ENCODE results near the gene ERN2. TPM values are rescaled to one million over a fixed set of nuclear protein-coding genes. Genes with fewer than 3 reads are reported as not detected.
A peak's percentile ranks its signal among the peaks of the same experiment; 100 is the strongest.
"Not testable (repeated sequence)": the region's sequence is repeated elsewhere in the genome, so short reads cannot be mapped to it uniquely, and the experiment has no call there.

Gene ERN2
- total RNA-seq, 1 donor from 2014 or later: 1.8 TPM

- no peak for TF ChIP-seq EZH2phosphoT487 (IDR thresholded peaks at IDR 0.05)
- DNase-seq (ENCODE audit: low spot score): no peak
- no peak overlapping the region for H2AFZ ChIP-seq (replicated peaks)
- H3K27me3 ChIP-seq: peaks cover 26% of the 10 kb centered on the region
- Mint-ChIP-seq H3K9me3 (peaks cover 10% of the 10 kb centered on the region), H3K4me1 (no peaks in the 10 kb centered on the region), H3K4me3 (no peak overlapping the region), H3K27ac (no peak overlapping the region), H3K27me3 (ENCODE audit: insufficient read depth, low read depth) (peaks cover 45% of the 10 kb centered on the region), H3K36me3 (no peaks in the 10 kb centered on the region)
- no peak overlapping the region for H3K4me3 ChIP-seq
- no peak overlapping the region for H3K27ac ChIP-seq
- no peak overlapping the region for H3K4me2 ChIP-seq
- peaks cover 9% of the 10 kb centered on the region for H3K4me1 ChIP-seq
- no peaks in the 10 kb centered on the region for H3K36me3 ChIP-seq
- no peaks in the 10 kb centered on the region for H3F3A ChIP-seq (ENCODE audit: low read depth)
- H3K9me3 ChIP-seq (ENCODE audit: low read depth): no peaks in the 10 kb centered on the region
- no peaks in the 10 kb centered on the region for H3K79me2 ChIP-seq (ENCODE audit: low read depth)
- no peaks in the 10 kb centered on the region for H4K20me1 ChIP-seq (ENCODE audit: low read depth)
- no peak overlapping the region for H3K9ac ChIP-seq
Observed at GRCh38 chr16:23755484-23755809, 42.4 kb upstream of the ERN2 start.

GRCh38 chr16:23754594-23755483, 41.8 kb upstream of the ERN2 start, which contains the start of gene CHP2:
Gene CHP2 (plus strand): TSS chr16:23755026. CDS start chr16:23755050, 24 bp downstream.
- Histone ChIP-seq H3K79me2 (ENCODE audit: low read depth) (no peaks in the 10 kb centered on the region), H3K4me1 (peaks cover 9% of the 10 kb centered on the region), H3K36me3 (no peaks in the 10 kb centered on the region), H3K9ac (no peak within 1 kb of the TSS), H3K9me3 (ENCODE audit: low read depth) (no peaks in the 10 kb centered on the region), H3K4me2 (peak within 1 kb of the TSS; percentile 78), H3F3A (ENCODE audit: low read depth) (no peaks in the 10 kb centered on the region), H3K27me3 (peaks cover 26% of the 10 kb centered on the region), H3K27ac (no peak within 1 kb of the TSS), H4K20me1 (ENCODE audit: low read depth) (no peaks in the 10 kb centered on the region), H2AFZ (replicated peaks) (no peak within 1 kb of the TSS), H3K4me3 (peak within 1 kb of the TSS; percentile 45)
- no peaks in the 10 kb centered on the region for H3K36me3 Mint-ChIP-seq
- peaks cover 10% of the 10 kb centered on the region for H3K9me3 Mint-ChIP-seq
- H3K27me3 Mint-ChIP-seq (ENCODE audit: insufficient read depth, low read depth): peaks cover 45% of the 10 kb centered on the region
- H3K4me3 Mint-ChIP-seq: no peak within 1 kb of the TSS
- no peaks in the 10 kb centered on the region for H3K4me1 Mint-ChIP-seq
- H3K27ac Mint-ChIP-seq: no peak within 1 kb of the TSS
- TF ChIP-seq EZH2phosphoT487 (IDR thresholded peaks at IDR 0.05) (no peak), CTCF (IDR thresholded peaks at IDR 0.05) (no peak), EZH2 (IDR thresholded peaks at IDR 0.05) (no peak)
- DNase-seq (ENCODE audit: low spot score): peak; percentile 23

GRCh38 chr16:23753908-23754593, 41.0 kb upstream of the ERN2 start:
- peaks cover 26% of the 10 kb centered on the region for H3K27me3 ChIP-seq
- no peaks in the 10 kb centered on the region for H3K36me3 Mint-ChIP-seq
- no peak overlapping the region for H3K27ac ChIP-seq

GRCh38 chr16:23751053-23751452, 38.0 kb upstream of the ERN2 start:
- H3K4me3 Mint-ChIP-seq; H3K36me3 ChIP-seq; DNase-seq (ENCODE audit: low spot score); H3K4me1 ChIP-seq; H3K36me3 Mint-ChIP-seq; H3K27ac Mint-ChIP-seq; H4K20me1 ChIP-seq (ENCODE audit: low read depth); H3K9me3 Mint-ChIP-seq; H3K4me2 ChIP-seq; H3K4me3 ChIP-seq; H3K27ac ChIP-seq; H3K9me3 ChIP-seq (ENCODE audit: low read depth); H3K9ac ChIP-seq; H2AFZ ChIP-seq (replicated peaks); H3K79me2 ChIP-seq (ENCODE audit: low read depth); H3K4me1 Mint-ChIP-seq; H3F3A ChIP-seq (ENCODE audit: low read depth): not testable (repeated sequence)
- H3K27me3 ChIP-seq: peaks cover 21% of the 10 kb centered on the region
- H3K27me3 Mint-ChIP-seq (ENCODE audit: insufficient read depth, low read depth): peaks cover 23% of the 10 kb centered on the region

More at GRCh38 chr16:23753908-23754593, 41.0 kb upstream of the ERN2 start:
- H3K27me3 Mint-ChIP-seq (ENCODE audit: insufficient read depth, low read depth): peaks cover 41% of the 10 kb centered on the region
- H3K4me2 ChIP-seq: peak overlapping the region; percentile 78
- peak; percentile 72 for DNase-seq (ENCODE audit: low spot score)
- no peaks in the 10 kb centered on the region for H4K20me1 ChIP-seq (ENCODE audit: low read depth)
- H3K4me3 Mint-ChIP-seq: no peak overlapping the region
- H3F3A ChIP-seq (ENCODE audit: low read depth): no peaks in the 10 kb centered on the region
- peaks cover 10% of the 10 kb centered on the region for H3K9me3 Mint-ChIP-seq
- H3K4me3 ChIP-seq: peak overlapping the region; percentile 45
- H3K4me1 ChIP-seq: peaks cover 9% of the 10 kb centered on the region
- H3K36me3 ChIP-seq: no peaks in the 10 kb centered on the region
- H3K27ac Mint-ChIP-seq: no peak overlapping the region
- no peaks in the 10 kb centered on the region for H3K9me3 ChIP-seq (ENCODE audit: low read depth)
- no peak overlapping the region for H2AFZ ChIP-seq (replicated peaks)
- no peak for TF ChIP-seq CTCF (IDR thresholded peaks at IDR 0.05)
- no peak for TF ChIP-seq EZH2 (IDR thresholded peaks at IDR 0.05)
- no peak for TF ChIP-seq EZH2phosphoT487 (IDR thresholded peaks at IDR 0.05)
- no peak overlapping the region for H3K9ac ChIP-seq
- no peaks in the 10 kb centered on the region for H3K4me1 Mint-ChIP-seq
- no peaks in the 10 kb centered on the region for H3K79me2 ChIP-seq (ENCODE audit: low read depth)

All from neural progenitor cell (in vitro differentiated cells).